Prostate gland (tissue), 2 donors: ENCODE results near the gene NRF1. TPM values are rescaled to one million over a fixed set of nuclear protein-coding genes. Genes with fewer than 3 reads are reported as not detected.
"Not testable (repeated sequence)": the region's sequence is repeated elsewhere in the genome, so short reads cannot be mapped to it uniquely, and the experiment has no call there.

ENCODE experiments used
- DNase-seq: peaks from one replicate; pipeline ENCODE4 v3.0.0-alpha.2; 2019; ENCODE audit warnings: low spot score
- H3K27ac ChIP-seq, 2 donors: fragments of 200-600 bp; sonication (generic); 2 replicates each; pipeline ENCODE4 v1.5.1; 2017 to 2019
- H3K27me3 ChIP-seq: fragments of 200-600 bp; sonication (generic); replicated peaks from 2 replicates; pipeline ENCODE4 v1.5.1; 2019; ENCODE audit not compliant: insufficient read depth
- H3K36me3 ChIP-seq, 2 donors: fragments of 200-600 bp; sonication (generic); 1 replicate in 1 of 2; 2 replicates in 1 of 2; pipeline versions ENCODE4 v1.5.1 to v1.8.1; 2017 to 2019
- H3K4me1 ChIP-seq: fragments of 200-600 bp; sonication (generic); replicated peaks from 2 replicates; pipeline ENCODE4 v1.5.1; 2019
- H3K4me3 ChIP-seq, 2 donors: fragments of 200-600 bp; sonication (generic); 2 replicates each; pipeline ENCODE4 v1.5.1; 2017 to 2019
- H3K9me3 ChIP-seq: fragments of 200-600 bp; sonication (generic); 2 replicates; pipeline ENCODE4 v1.5.1; 2017
- POLR2A ChIP-seq: fragments of 450-650 bp; IDR thresholded peaks from one replicate; pipeline ENCODE4 v1.6.1; 2016; ENCODE audit warnings: antibody characterized with exemption, mild to moderate bottlenecking
- POLR2AphosphoS5 ChIP-seq: sonication (generic); formaldehyde crosslinking; IDR thresholded peaks from one replicate; pipeline ENCODE4 v1.6.1; 2017; ENCODE audit warnings: antibody characterized with exemption
- WGBS: methylation state at CpG from one replicate; pipeline ENCODE4 v1.1.5; 2018; 5-methylcytosine and 5-hydroxymethylcytosine counted together
- intact Hi-C: fragments of 100-400 bp; cut with DNase I; formaldehyde crosslinking; loops from one replicate; pipeline ENCODE4 v1.14.2; 2022
- total RNA-seq, 2 donors: library from RNA; depleted of rRNA; stranded (reverse); fragments of >200 nt; gene quantifications; one replicate each; pipeline ENCODE4 v1.1.0, GENCODE V29; 2016
- TF ChIP-seq, protein P1 (sequence below), 4 experiments: fragments of 200-600 bp in 2 of 4; fragments of 450-650 bp in 2 of 4; sonication (generic) in 2 of 4; IDR thresholded peaks; 1 replicate in 3 of 4; 2 replicates in 1 of 4; pipeline ENCODE4 v1.5.1; 2016 to 2019; ENCODE audit warnings: antibody characterized with exemption in 4 of 4, mild to moderate bottlenecking in 2 of 4, moderate library complexity in 2 of 4

NRF1 gene
- total RNA-seq, 2 donors from 2014 or later, result 22.3 to 27.0 TPM

DNA sequence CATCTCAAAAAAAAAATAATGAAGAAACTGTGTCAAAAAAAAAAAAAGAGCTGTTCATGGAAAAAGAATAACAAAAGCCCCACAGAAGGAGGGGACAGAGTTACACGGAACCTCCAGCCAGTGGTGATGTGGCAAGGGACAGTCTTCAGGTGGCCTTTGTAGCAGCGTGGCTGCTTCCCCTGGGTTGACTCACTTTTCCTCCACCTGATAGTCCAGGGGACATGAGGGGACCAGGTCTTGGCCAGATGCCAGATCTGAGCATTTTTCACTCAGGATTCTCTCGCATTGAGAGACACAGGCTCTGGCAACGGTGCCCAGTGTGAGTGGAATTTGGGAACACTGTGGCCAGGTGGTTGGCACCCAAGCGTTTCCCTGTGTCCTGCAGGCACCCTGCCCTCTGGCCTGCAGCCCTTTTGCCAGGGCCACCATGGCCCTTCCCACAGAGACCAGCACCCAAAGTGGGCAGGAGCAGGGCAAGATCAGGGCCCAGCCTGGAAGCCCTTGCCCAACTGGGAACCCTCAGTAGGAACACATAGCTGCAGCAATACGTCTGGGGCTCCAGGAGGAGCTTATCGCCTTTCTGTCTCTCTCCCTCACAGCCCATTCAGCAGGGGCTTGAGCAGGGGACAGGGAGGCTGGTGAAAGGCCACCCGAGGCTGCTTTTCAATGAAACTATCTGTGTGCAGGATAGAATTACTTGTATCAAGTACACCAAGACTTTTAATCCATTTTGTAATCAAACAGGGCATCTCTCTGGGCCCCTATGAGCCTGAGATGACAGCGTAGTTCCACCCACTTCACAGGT is 182.2 kb downstream of the NRF1 start:
- no peak for TF ChIP-seq POLR2A
- no peak for TF ChIP-seq POLR2AphosphoS5
- TF ChIP-seq, protein P1, sequence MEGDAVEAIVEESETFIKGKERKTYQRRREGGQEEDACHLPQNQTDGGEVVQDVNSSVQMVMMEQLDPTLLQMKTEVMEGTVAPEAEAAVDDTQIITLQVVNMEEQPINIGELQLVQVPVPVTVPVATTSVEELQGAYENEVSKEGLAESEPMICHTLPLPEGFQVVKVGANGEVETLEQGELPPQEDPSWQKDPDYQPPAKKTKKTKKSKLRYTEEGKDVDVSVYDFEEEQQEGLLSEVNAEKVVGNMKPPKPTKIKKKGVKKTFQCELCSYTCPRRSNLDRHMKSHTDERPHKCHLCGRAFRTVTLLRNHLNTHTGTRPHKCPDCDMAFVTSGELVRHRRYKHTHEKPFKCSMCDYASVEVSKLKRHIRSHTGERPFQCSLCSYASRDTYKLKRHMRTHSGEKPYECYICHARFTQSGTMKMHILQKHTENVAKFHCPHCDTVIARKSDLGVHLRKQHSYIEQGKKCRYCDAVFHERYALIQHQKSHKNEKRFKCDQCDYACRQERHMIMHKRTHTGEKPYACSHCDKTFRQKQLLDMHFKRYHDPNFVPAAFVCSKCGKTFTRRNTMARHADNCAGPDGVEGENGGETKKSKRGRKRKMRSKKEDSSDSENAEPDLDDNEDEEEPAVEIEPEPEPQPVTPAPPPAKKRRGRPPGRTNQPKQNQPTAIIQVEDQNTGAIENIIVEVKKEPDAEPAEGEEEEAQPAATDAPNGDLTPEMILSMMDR (IDR thresholded peaks at IDR 0.05), result no peak
- no peak for DNase-seq
- Histone ChIP-seq H3K27me3 (no peaks in the 10 kb centered on the region), H3K9me3 (no peaks in the 10 kb centered on the region), H3K4me1 (no peaks in the 10 kb centered on the region), H3K4me3 (no peak overlapping the region), H3K27ac (no peak overlapping the region), H3K36me3 (no peaks in the 10 kb centered on the region)
- 78% methylated on average over 8 of the region's 9 CpGs for WGBS
- intact Hi-C loops, result no loop called here

- H3K9me3 ChIP-seq, intact Hi-C loops, H3K27ac ChIP-seq, DNase-seq, H3K27me3 ChIP-seq, H3K4me3 ChIP-seq, H3K4me1 ChIP-seq, H3K36me3 ChIP-seq: not testable (repeated sequence)
- 97% methylated on average over 9 of the region's 9 CpGs for WGBS
These were observed 182.9 kb downstream of the NRF1 start for GRCh38 chr7:129794461-129794860.

DNA sequence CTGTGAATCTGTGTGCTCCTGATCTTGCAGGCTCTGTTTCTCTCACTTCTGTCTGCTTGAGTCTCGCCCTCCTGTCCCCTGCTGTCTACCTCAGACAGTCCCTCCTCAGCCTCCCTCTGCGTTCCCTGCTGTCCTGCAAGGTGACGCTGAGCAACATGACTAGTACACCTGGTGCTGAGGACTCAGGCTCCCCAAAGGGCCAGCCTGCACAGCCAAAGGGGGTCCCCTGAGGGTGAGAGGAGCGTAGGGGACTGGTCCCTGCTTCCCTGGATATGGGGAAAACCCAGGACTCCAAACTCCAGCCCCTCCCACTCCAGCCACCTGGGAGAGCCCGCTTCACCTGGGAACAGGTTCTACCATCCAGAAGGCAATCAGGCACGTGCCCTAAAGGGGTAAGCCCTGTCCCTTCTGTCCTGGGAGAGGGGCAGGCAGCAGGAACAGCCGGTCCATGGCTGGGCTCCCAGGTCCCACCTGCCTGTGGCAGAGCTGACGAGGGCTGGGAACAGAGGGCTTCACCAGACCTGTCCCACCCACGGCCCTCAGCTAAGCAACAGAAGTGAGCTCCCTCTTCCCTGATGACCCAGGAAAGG is 184.8 kb downstream of the NRF1 start:
- Histone ChIP-seq H3K27ac (no peak overlapping the region), H3K4me1 (no peaks in the 10 kb centered on the region), H3K36me3 (no peaks in the 10 kb centered on the region), H3K9me3 (no peaks in the 10 kb centered on the region), H3K4me3 (no peak overlapping the region), H3K27me3 (no peaks in the 10 kb centered on the region)
- no peak for DNase-seq
- 77% methylated on average over 9 of the region's 9 CpGs for WGBS
- TF ChIP-seq POLR2A (no peak), POLR2AphosphoS5 (no peak)
- TF ChIP-seq, protein P1 (IDR thresholded peaks at IDR 0.05), result no peak
- intact Hi-C loops, result no loop called here

DNA sequence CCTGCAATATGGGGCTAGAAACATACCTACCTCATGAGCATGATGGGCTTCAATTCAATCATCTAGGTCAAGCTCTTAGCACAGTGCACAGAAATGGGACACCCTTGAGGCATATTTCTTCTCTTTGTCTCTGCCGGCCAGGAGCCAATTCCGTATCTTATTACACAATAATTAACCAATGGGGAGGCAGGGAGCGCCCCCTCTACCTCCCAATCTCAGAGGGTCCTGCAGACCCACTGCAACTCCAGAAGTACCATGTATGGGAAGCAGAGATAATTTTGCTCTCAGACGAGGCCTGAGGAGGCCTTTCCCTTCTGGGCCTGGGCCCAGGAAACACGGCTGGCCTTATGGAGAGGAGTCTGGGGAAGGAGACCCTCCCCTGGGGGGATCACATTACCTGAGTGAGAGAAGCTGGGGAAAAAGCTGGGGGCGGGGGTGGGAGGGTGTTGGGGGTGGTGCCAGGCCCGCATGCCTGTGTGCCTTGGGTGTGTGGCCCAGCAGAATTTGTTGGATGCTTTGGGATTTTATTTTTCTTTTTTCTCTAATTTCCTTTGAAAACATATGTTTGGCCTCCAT is 185.8 kb downstream of the NRF1 start:
- intact Hi-C loops, result no loop called here
- no peak overlapping the region for H3K4me3 ChIP-seq
- no peak overlapping the region for H3K27ac ChIP-seq
- no peaks in the 10 kb centered on the region for H3K4me1 ChIP-seq
- no peak for DNase-seq
- H3K27me3 ChIP-seq, result no peaks in the 10 kb centered on the region
- WGBS, result 56% methylated on average over 7 of the region's 7 CpGs
- H3K9me3 ChIP-seq, result no peaks in the 10 kb centered on the region
- TF ChIP-seq, protein P1 (IDR thresholded peaks at IDR 0.05), result no peak
- TF ChIP-seq POLR2A (no peak), POLR2AphosphoS5 (no peak)
- no peaks in the 10 kb centered on the region for H3K36me3 ChIP-seq

- Histone ChIP-seq H3K4me3 (no peak overlapping the region), H3K27ac (no peak overlapping the region), H3K27me3 (no peaks in the 10 kb centered on the region), H3K4me1 (no peaks in the 10 kb centered on the region), H3K36me3 (no peaks in the 10 kb centered on the region), H3K9me3 (no peaks in the 10 kb centered on the region)
- no peak for DNase-seq
- TF ChIP-seq, protein P1 (IDR thresholded peaks at IDR 0.05), result no peak
- TF ChIP-seq POLR2AphosphoS5, result no peak
- no peak for TF ChIP-seq POLR2A
- intact Hi-C loops, result no loop called here
- WGBS, result 90% methylated on average over 16 of the region's 16 CpGs
These were observed 187.3 kb downstream of the NRF1 start for GRCh38 chr7:129798616-129799349.
